Measurements from ENCODE around the gene GRIN3A.

GRCh38 chr9:101702257-101702656 lies 36.2 kb downstream of the GRIN3A start:
- TF ChIP-seq, protein P1, sequence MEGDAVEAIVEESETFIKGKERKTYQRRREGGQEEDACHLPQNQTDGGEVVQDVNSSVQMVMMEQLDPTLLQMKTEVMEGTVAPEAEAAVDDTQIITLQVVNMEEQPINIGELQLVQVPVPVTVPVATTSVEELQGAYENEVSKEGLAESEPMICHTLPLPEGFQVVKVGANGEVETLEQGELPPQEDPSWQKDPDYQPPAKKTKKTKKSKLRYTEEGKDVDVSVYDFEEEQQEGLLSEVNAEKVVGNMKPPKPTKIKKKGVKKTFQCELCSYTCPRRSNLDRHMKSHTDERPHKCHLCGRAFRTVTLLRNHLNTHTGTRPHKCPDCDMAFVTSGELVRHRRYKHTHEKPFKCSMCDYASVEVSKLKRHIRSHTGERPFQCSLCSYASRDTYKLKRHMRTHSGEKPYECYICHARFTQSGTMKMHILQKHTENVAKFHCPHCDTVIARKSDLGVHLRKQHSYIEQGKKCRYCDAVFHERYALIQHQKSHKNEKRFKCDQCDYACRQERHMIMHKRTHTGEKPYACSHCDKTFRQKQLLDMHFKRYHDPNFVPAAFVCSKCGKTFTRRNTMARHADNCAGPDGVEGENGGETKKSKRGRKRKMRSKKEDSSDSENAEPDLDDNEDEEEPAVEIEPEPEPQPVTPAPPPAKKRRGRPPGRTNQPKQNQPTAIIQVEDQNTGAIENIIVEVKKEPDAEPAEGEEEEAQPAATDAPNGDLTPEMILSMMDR (conservative IDR thresholded peaks at IDR 0.05; ENCODE audit: low read length) = no peak
- TF ChIP-seq EZH2phosphoT487 (IDR thresholded peaks at IDR 0.05; ENCODE audit: borderline replicate concordance) = no peak

Data from Loucy (cell line).